Articular chondrocyte of knee joint (primary cell): ENCODE measurements around the gene OASL. TPM values are rescaled to one million over a fixed set of nuclear protein-coding genes. Genes with fewer than 3 reads are reported as not detected.

Experiments used
- small RNA-seq: library from RNA; depleted of rRNA; stranded (forward); fragments of <200 nt; gene quantifications from one replicate; pipeline ENCODE3, GENCODE V24; 2012
- total RNA-seq: library from RNA; depleted of rRNA; stranded (reverse); fragments of >200 nt; gene quantifications from 2 replicates; pipeline ENCODE4 v1.2.3, GENCODE V29; 2012

OASL gene, protein sequence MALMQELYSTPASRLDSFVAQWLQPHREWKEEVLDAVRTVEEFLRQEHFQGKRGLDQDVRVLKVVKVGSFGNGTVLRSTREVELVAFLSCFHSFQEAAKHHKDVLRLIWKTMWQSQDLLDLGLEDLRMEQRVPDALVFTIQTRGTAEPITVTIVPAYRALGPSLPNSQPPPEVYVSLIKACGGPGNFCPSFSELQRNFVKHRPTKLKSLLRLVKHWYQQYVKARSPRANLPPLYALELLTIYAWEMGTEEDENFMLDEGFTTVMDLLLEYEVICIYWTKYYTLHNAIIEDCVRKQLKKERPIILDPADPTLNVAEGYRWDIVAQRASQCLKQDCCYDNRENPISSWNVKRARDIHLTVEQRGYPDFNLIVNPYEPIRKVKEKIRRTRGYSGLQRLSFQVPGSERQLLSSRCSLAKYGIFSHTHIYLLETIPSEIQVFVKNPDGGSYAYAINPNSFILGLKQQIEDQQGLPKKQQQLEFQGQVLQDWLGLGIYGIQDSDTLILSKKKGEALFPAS
- total RNA-seq = 0.52 and 1.5 TPM in 2 replicates

DNA sequence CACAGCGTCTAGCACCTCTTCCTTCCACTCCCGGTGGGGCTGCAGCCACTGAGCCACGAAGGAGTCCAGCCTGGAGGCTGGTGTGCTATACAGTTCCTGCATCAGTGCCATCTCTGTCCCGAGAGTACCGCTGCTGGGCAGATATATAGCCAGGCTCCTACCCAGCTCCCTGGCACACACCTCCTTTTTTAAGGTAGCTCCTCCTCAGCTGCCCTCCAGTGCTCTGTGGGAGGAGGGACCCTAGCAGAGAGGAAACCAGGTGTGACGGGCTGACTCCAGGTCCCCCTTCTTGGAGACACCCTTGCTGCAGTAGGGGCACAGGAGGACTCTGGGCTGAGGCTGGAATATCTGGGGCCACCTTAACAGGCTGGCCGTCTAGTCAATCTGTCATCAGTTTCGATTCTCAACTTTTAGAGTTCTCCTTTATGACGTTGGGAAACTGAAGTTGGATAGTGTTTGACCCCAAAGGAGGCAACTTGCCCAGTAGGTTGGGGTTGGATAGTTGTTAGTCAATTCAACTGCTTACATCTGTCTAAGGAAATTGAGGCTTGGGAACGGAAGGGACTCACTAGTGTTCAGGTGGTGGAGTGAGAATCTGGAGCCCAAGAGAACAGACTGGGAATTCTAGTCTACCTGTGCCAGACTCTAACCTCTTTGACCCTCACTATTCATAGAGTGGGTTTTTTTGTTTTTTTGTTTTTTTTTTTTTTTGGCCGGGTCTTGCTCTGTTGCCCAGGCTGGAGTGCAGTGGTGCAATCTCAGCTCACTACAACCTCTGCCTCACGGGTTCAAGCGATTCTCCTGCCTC, at the start of gene OASL:
Gene OASL, minus strand, starts transcription at position 386 of the 808 bp plus-strand sequence. Its CDS starts 275 bp downstream, at position 111.

DNA sequence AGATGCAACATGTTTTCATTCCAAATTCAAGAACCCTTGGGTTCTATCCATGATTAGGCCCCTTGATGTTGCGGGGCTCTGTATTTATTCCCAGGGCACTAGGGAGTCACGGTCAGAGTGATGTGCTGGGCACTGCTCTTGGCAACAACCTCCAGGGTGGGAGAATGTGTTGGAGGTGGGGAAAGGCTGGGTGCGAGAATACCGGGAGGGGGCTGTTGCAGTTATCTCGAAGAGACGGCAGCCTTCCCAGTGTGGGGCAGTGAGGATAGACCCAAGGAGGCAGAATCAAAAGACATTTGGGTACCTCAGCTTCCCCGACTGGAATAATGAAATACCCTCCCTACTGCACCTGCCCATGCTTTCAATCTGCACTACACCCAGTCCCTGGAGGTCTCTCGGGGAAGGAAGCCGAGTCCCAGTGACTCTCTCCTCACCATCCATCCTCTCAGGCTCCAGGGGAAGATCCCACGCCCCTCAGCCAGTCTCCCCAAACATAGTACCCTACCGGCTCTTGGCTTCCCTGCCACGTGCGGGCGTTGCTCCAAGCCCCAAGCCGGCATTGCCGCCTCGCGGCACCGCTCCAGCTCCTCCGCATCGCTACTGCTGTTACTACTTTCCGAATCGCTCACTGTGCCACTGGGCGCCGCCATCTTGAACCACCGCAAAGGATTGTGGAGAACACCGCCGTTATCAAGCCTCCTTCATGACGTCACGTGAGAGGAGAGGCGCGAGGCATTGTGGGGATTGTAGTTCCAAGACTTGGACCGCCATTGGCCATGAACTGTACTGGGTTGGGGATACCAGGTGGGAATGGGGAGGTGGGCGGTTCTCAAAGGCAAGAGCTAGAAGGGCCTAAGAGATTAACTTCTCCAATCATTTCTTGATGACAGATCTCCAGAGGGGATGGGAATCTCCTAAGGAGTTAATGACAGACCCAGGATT, 22.9 kb downstream of the OASL start, which contains the start of gene C12orf43:
Gene C12orf43, minus strand, starts transcription at position 663 of the 942 bp plus-strand sequence. Its CDS starts 13 bp downstream, at position 650.

DNA sequence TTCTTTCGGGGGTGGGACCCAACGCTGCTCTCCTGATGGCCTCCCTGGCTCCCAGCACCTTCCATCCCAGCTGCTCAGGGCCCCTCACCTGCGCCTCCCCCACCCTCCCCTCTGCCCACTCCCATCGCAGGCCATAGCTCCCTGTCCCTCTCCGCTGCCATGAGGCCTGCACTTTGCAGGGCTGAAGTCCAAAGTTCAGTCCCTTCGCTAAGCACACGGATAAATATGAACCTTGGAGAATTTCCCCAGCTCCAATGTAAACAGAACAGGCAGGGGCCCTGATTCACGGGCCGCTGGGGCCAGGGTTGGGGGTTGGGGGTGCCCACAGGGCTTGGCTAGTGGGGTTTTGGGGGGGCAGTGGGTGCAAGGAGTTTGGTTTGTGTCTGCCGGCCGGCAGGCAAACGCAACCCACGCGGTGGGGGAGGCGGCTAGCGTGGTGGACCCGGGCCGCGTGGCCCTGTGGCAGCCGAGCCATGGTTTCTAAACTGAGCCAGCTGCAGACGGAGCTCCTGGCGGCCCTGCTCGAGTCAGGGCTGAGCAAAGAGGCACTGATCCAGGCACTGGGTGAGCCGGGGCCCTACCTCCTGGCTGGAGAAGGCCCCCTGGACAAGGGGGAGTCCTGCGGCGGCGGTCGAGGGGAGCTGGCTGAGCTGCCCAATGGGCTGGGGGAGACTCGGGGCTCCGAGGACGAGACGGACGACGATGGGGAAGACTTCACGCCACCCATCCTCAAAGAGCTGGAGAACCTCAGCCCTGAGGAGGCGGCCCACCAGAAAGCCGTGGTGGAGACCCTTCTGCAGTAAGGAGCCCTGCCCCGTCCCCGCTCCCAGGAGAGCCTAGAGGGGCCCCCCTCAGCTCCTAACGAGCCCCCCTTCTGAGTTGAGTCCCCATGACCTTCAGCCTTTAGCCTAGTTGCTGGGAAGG, 60.5 kb downstream of the OASL start, which contains the start of gene HNF1A:
Gene HNF1A, plus strand, starts transcription at position 248 of the 924 bp plus-strand sequence. Its CDS starts 226 bp downstream, at position 474.

Small RNA genes within 50 kb of the gene (small RNA-seq; reads per million reads assigned to genes)
- not detected for gene AC079602.2

Other genes with a start within 250 kb of the OASL start
- 11.6 and 13.7 TPM in 2 replicates for gene SPPL3, start 134.9 kb downstream of the OASL start, total RNA-seq
- not detected in 2 replicates for gene HNF1A, start 60.7 kb downstream of the OASL start, total RNA-seq
- gene C12orf43, start 22.8 kb downstream of the OASL start, total RNA-seq = 12.4 and 15.2 TPM in 2 replicates
- 2.5 and 5.7 TPM in 2 replicates for gene P2RX7, start 93.6 kb upstream of the OASL start, total RNA-seq
- gene P2RX4, start 170.9 kb upstream of the OASL start, total RNA-seq = 27.1 and 35.1 TPM in 2 replicates